Mammary epithelial cell (primary cell): ENCODE data around the gene PLPPR1.

ENCODE experiments used
- CTCF ChIP-seq, 2 donors: IDR thresholded peaks in 1 of 2; conservative IDR thresholded peaks in 1 of 2; 2 replicates each; pipeline ENCODE4 v1.5.1; 2011 to 2012; ENCODE audit warnings: inconsistent platforms in 2 of 2, low read length in 2 of 2, mild to moderate bottlenecking in 2 of 2, control low read depth in 1 of 2, low read depth in 1 of 2; ENCODE audit not compliant: insufficient read depth in 1 of 2; ENCODE audit errors: extremely low read depth in 1 of 2
- EZH2 ChIP-seq: IDR thresholded peaks from 2 replicates; pipeline ENCODE4 v1.6.1; 2012; ENCODE audit warnings: low read length, inconsistent platforms, borderline replicate concordance

- TF ChIP-seq CTCF (conservative IDR thresholded peaks at IDR 0.05 in 1 of 2, IDR thresholded peaks at IDR 0.05 in 1 of 2; ENCODE audit: extremely low read depth in 1 of 2, insufficient read depth in 1 of 2, low read depth in 1 of 2, low read length in 2 of 2) (no peak), EZH2 (no peak)
Measured at GRCh38 chr9:101367323-101367722, 338.8 kb downstream of the PLPPR1 start.
